HEK293 (cell line): ENCODE results near the gene PLCB3.

ENCODE experiments used
- FEZF1 ChIP-seq: fragments of 450-650 bp; formaldehyde crosslinking; IDR thresholded peaks from 2 replicates; pipeline ENCODE4 v1.5.1; 2016; ENCODE audit warnings: missing biosample characterization, missing genetic modification characterization
- KLF17 ChIP-seq: fragments of 450-650 bp; formaldehyde crosslinking; IDR thresholded peaks from 2 replicates; pipeline ENCODE4 v1.5.1; 2016; ENCODE audit warnings: missing biosample characterization, missing genetic modification characterization
- PRDM10 ChIP-seq: fragments of 450-650 bp; formaldehyde crosslinking; IDR thresholded peaks from 2 replicates; pipeline ENCODE4 v1.5.1; 2016; ENCODE audit warnings: missing biosample characterization, missing genetic modification characterization
- ZBTB1 ChIP-seq: fragments of 450-650 bp; formaldehyde crosslinking; IDR thresholded peaks from 2 replicates; pipeline ENCODE4 v1.5.1; 2016; ENCODE audit warnings: missing biosample characterization, missing genetic modification characterization
- ZBTB11 ChIP-seq: fragments of 450-650 bp; formaldehyde crosslinking; conservative IDR thresholded peaks from 2 replicates; pipeline ENCODE4 v1.5.1; 2016; ENCODE audit warnings: low read depth, missing biosample characterization, missing genetic modification characterization
- ZBTB21 ChIP-seq: fragments of 450-650 bp; formaldehyde crosslinking; IDR thresholded peaks from 2 replicates; pipeline ENCODE4 v1.5.1; 2017; ENCODE audit warnings: missing biosample characterization, missing genetic modification characterization
- ZBTB49 ChIP-seq: fragments of 450-650 bp; formaldehyde crosslinking; IDR thresholded peaks from 2 replicates; pipeline ENCODE4 v1.5.1; 2016; ENCODE audit warnings: missing biosample characterization, missing genetic modification characterization, low read depth
- ZNF19 ChIP-seq: fragments of 450-650 bp; formaldehyde crosslinking; IDR thresholded peaks from 2 replicates; pipeline ENCODE4; 2016; ENCODE audit warnings: missing biosample characterization, missing genetic modification characterization, low read depth
- ZNF202 ChIP-seq: fragments of 450-650 bp; formaldehyde crosslinking; IDR thresholded peaks from 2 replicates; pipeline ENCODE4 v1.5.1; 2016; ENCODE audit warnings: missing biosample characterization, missing genetic modification characterization, borderline replicate concordance
- ZNF239 ChIP-seq: fragments of 450-650 bp; formaldehyde crosslinking; IDR thresholded peaks from 2 replicates; pipeline ENCODE4 v1.5.1; 2016; ENCODE audit warnings: missing biosample characterization, missing genetic modification characterization
- ZNF24 ChIP-seq: fragments of 450-650 bp; formaldehyde crosslinking; IDR thresholded peaks from 2 replicates; pipeline ENCODE4 v1.5.1; 2016; ENCODE audit warnings: missing biosample characterization, missing genetic modification characterization
- ZNF391 ChIP-seq: fragments of 450-650 bp; formaldehyde crosslinking; IDR thresholded peaks from 2 replicates; pipeline ENCODE4 v1.5.1; 2016; ENCODE audit warnings: low read depth, missing biosample characterization, missing genetic modification characterization, borderline replicate concordance
- ZNF501 ChIP-seq: fragments of 450-650 bp; formaldehyde crosslinking; IDR thresholded peaks from 2 replicates; pipeline ENCODE4 v1.5.1; 2016; ENCODE audit warnings: missing biosample characterization, missing genetic modification characterization
- ZNF571 ChIP-seq: fragments of 450-650 bp; formaldehyde crosslinking; IDR thresholded peaks from 2 replicates; pipeline ENCODE4 v1.5.0; 2017; ENCODE audit warnings: missing biosample characterization, missing genetic modification characterization
- ZNF654 ChIP-seq: fragments of 450-650 bp; formaldehyde crosslinking; IDR thresholded peaks from 2 replicates; pipeline ENCODE4 v1.5.1; 2016; ENCODE audit warnings: low read depth, missing biosample characterization, missing genetic modification characterization
- ZNF701 ChIP-seq: fragments of 450-650 bp; formaldehyde crosslinking; IDR thresholded peaks from 2 replicates; pipeline ENCODE4 v1.5.1; 2016; ENCODE audit warnings: missing biosample characterization, missing genetic modification characterization
- ZNF707 ChIP-seq: fragments of 450-650 bp; formaldehyde crosslinking; IDR thresholded peaks from 2 replicates; pipeline ENCODE4 v1.5.1; 2016; ENCODE audit warnings: missing biosample characterization, missing genetic modification characterization
- ZNF76 ChIP-seq: fragments of 450-650 bp; formaldehyde crosslinking; IDR thresholded peaks from 2 replicates; pipeline ENCODE4; 2016; ENCODE audit warnings: low read depth, missing biosample characterization, missing genetic modification characterization, borderline replicate concordance
- ZNF768 ChIP-seq: fragments of 450-650 bp; formaldehyde crosslinking; IDR thresholded peaks from 2 replicates; pipeline ENCODE4 v1.5.1; 2018; ENCODE audit warnings: missing biosample characterization, mild to moderate bottlenecking, missing genetic modification characterization
- ZNF777 ChIP-seq: fragments of 450-650 bp; formaldehyde crosslinking; IDR thresholded peaks from 2 replicates; pipeline ENCODE4 v1.5.1; 2017; ENCODE audit warnings: missing biosample characterization, missing genetic modification characterization, borderline replicate concordance
- TF ChIP-seq, protein P1 (sequence below): fragments of 450-650 bp; formaldehyde crosslinking; IDR thresholded peaks from 2 replicates; pipeline ENCODE4 v1.5.1; 2017; ENCODE audit warnings: missing biosample characterization, missing genetic modification characterization
- TF ChIP-seq, protein P2 (sequence below): fragments of 450-650 bp; formaldehyde crosslinking; IDR thresholded peaks from 2 replicates; pipeline ENCODE4 v1.5.1; 2016; ENCODE audit warnings: missing biosample characterization, missing genetic modification characterization

PLCB3 gene

DNA sequence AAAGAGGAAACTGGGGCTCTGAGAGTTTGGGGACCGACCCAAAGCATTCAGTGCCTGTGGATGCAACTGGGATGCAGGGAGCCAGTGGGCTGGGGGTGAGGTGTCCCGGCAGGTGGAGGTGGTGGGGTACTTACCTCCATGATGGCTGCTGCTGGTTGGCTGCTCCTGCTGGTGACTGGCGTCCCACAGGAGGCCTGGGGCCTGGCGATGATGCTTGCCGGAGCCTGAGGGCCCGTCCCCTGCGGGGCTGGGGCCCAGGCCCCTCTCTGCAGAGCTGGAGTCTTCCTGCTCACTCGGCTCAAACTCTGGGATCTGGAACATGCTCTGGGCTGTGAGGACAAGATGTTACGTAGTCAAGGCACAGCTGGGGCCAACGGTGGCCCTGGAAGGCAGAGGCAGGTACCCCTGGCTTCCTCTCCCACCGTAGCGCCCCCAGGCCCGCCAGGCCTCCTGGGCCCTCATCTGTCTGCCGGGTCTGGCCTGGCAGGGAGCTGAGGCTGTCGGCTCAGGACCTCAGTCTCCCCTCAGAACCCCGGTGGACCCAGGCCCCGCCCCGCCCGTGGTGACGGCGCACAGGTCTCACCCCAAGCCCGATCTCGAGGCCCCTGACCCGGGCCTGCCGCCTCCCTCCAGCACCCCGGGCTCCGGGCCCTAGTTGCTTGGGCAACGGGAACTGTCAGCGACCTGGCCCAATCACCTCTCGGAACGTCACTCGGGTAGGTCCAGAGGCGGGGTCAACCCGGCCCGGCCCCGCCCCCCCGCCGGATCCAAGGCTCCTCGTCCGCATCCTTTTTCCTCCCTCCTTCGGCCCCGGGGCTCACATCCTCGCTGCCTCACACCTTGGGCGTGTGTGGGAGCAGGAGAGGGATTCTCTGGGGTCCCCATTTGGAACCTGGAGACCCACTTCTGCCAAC, 33.0 kb downstream of the PLCB3 start, which contains the start of gene BAD (continued):
- peak; percentile 57 for TF ChIP-seq PRDM10 (tag by site-specific recombination)
- no peak for TF ChIP-seq ZNF501 (tag by site-specific recombination)
- TF ChIP-seq, protein P1, sequence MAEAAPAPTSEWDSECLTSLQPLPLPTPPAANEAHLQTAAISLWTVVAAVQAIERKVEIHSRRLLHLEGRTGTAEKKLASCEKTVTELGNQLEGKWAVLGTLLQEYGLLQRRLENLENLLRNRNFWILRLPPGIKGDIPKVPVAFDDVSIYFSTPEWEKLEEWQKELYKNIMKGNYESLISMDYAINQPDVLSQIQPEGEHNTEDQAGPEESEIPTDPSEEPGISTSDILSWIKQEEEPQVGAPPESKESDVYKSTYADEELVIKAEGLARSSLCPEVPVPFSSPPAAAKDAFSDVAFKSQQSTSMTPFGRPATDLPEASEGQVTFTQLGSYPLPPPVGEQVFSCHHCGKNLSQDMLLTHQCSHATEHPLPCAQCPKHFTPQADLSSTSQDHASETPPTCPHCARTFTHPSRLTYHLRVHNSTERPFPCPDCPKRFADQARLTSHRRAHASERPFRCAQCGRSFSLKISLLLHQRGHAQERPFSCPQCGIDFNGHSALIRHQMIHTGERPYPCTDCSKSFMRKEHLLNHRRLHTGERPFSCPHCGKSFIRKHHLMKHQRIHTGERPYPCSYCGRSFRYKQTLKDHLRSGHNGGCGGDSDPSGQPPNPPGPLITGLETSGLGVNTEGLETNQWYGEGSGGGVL, result no peak
- TF ChIP-seq, protein P2, sequence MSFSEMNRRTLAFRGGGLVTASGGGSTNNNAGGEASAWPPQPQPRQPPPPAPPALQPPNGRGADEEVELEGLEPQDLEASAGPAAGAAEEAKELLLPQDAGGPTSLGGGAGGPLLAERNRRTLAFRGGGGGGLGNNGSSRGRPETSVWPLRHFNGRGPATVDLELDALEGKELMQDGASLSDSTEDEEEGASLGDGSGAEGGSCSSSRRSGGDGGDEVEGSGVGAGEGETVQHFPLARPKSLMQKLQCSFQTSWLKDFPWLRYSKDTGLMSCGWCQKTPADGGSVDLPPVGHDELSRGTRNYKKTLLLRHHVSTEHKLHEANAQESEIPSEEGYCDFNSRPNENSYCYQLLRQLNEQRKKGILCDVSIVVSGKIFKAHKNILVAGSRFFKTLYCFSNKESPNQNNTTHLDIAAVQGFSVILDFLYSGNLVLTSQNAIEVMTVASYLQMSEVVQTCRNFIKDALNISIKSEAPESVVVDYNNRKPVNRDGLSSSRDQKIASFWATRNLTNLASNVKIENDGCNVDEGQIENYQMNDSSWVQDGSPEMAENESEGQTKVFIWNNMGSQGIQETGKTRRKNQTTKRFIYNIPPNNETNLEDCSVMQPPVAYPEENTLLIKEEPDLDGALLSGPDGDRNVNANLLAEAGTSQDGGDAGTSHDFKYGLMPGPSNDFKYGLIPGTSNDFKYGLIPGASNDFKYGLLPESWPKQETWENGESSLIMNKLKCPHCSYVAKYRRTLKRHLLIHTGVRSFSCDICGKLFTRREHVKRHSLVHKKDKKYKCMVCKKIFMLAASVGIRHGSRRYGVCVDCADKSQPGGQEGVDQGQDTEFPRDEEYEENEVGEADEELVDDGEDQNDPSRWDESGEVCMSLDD (tag by site-specific recombination), result peak; percentile 71
- TF ChIP-seq ZNF391, result no peak
- no peak for TF ChIP-seq KLF17 (tag by site-specific recombination)
- no peak for TF ChIP-seq ZNF239 (tag by site-specific recombination)
- no peak for TF ChIP-seq ZNF202 (tag by site-specific recombination)
- no peak for TF ChIP-seq FEZF1 (tag by site-specific recombination)
- no peak for TF ChIP-seq ZNF768
- no peak for TF ChIP-seq ZNF571 (tag by site-specific recombination)
- TF ChIP-seq ZNF707 (tag by site-specific recombination), result no peak
- no peak for TF ChIP-seq ZBTB1 (tag by site-specific recombination)
- no peak for TF ChIP-seq ZBTB49
- TF ChIP-seq ZNF19 (tag by site-specific recombination), result no peak
- no peak for TF ChIP-seq ZNF654 (tag by site-specific recombination)
- TF ChIP-seq ZNF701 (tag by site-specific recombination), result no peak
- TF ChIP-seq ZBTB11 (tag by site-specific recombination), result peak; percentile 90
- no peak for TF ChIP-seq ZNF76 (tag by site-specific recombination)
- TF ChIP-seq ZBTB21 (tag by site-specific recombination), result peak; percentile 23; the same call in 1 of the 2 replicates
- no peak for TF ChIP-seq ZNF777
- no peak for TF ChIP-seq ZNF24
